ENCODE results near the gene SLK.

DNA sequence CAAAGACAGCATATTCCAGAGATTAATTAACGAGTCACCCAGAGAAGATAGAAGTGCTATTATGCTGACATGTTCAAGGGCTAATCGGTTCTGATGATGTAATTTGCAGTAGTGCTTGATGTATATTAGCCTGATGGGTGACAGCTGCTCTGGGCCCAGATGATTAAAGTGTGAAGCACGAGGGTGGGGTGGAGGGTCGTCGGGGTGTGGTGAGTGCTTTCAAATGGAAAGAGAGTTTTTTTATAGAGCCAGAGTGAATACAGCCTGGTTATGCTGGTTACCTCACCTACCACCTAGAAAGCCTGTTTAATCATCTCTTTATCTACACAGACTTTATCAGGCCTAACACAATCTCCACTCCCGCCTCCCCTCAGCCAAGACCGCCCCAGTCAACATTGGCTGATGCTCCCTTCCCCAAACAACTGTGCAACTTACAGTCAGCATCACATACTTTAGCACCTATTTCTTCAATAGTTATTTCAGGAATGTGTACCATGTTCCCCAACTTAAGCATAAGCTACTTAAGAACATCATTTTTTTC is 37.5 kb upstream of the SLK start:
- TF ChIP-seq RAD21 (CRISPR knock-in tag; IDR thresholded peaks at IDR 0.05): no peak
- TF ChIP-seq, protein P1, sequence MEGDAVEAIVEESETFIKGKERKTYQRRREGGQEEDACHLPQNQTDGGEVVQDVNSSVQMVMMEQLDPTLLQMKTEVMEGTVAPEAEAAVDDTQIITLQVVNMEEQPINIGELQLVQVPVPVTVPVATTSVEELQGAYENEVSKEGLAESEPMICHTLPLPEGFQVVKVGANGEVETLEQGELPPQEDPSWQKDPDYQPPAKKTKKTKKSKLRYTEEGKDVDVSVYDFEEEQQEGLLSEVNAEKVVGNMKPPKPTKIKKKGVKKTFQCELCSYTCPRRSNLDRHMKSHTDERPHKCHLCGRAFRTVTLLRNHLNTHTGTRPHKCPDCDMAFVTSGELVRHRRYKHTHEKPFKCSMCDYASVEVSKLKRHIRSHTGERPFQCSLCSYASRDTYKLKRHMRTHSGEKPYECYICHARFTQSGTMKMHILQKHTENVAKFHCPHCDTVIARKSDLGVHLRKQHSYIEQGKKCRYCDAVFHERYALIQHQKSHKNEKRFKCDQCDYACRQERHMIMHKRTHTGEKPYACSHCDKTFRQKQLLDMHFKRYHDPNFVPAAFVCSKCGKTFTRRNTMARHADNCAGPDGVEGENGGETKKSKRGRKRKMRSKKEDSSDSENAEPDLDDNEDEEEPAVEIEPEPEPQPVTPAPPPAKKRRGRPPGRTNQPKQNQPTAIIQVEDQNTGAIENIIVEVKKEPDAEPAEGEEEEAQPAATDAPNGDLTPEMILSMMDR (CRISPR knock-in tag; IDR thresholded peaks at IDR 0.05): no peak
- no peak for TF ChIP-seq NR3C1 (CRISPR knock-in tag; IDR thresholded peaks at IDR 0.05)
- TF ChIP-seq GABPB1 (CRISPR knock-in tag; IDR thresholded peaks at IDR 0.05): no peak
- TF ChIP-seq, protein P2, sequence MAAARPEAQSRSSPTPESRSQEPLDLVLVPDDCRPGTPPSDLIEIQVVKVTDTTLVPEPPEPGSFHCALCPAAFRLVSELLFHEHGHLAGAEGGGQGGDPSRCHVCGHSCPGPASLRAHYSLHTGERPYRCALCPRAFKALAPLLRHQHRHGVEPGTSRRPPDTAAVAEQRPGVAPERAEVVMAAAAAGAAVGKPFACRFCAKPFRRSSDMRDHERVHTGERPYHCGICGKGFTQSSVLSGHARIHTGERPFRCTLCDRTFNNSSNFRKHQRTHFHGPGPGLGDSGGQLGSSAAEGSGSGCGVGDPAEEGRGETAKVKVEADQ (CRISPR knock-in tag; IDR thresholded peaks at IDR 0.05; ENCODE audit: borderline replicate concordance): no peak
- no peak for TF ChIP-seq ZNF781 (CRISPR knock-in tag; IDR thresholded peaks at IDR 0.05; ENCODE audit: borderline replicate concordance, not compliant biosample characterization)
- no peak for TF ChIP-seq EZH2 (conservative IDR thresholded peaks at IDR 0.05; ENCODE audit: low read depth, low read length)
- no peak for TF ChIP-seq ZNF143 (CRISPR knock-in tag; IDR thresholded peaks at IDR 0.05)
- no peak for TF ChIP-seq POLR2AphosphoS2 (IDR thresholded peaks at IDR 0.05; ENCODE audit: low read depth, low read length)
- TF ChIP-seq NR2C2 (CRISPR knock-in tag; IDR thresholded peaks at IDR 0.05; ENCODE audit: borderline replicate concordance): no peak
- no peak for TF ChIP-seq NONO (IDR thresholded peaks at IDR 0.05)
- TF ChIP-seq NONO (CRISPR knock-in tag; conservative IDR thresholded peaks at IDR 0.05): no peak
- TF ChIP-seq ZNF550 (CRISPR knock-in tag; IDR thresholded peaks at IDR 0.05; ENCODE audit: borderline replicate concordance): no peak
- no peak for TF ChIP-seq SRY (CRISPR knock-in tag; IDR thresholded peaks at IDR 0.05)
- no peak for TF ChIP-seq ZNF138 (CRISPR knock-in tag; IDR thresholded peaks at IDR 0.05; ENCODE audit: low read depth)

Measured in HepG2 (cell line).